GM08714 (cell line): Measurements from ENCODE around the gene NUDT9.
"Not testable (repeated sequence)": the region's sequence is repeated elsewhere in the genome, so short reads cannot be mapped to it uniquely, and the experiment has no call there.

Experiments used
- H3K4me3 ChIP-seq: fragments of 200-500 bp; sonication (Bioruptor generic); 2 replicates; pipeline ENCODE4 v1.5.1; 2014; ENCODE audit warnings: mild to moderate bottlenecking, low read length, inconsistent platforms
- ZNF274 ChIP-seq: IDR thresholded peaks from 2 replicates; pipeline ENCODE4 v1.6.1; 2012; ENCODE audit warnings: mild to moderate bottlenecking, low read depth, low read length

Gene NUDT9

DNA sequence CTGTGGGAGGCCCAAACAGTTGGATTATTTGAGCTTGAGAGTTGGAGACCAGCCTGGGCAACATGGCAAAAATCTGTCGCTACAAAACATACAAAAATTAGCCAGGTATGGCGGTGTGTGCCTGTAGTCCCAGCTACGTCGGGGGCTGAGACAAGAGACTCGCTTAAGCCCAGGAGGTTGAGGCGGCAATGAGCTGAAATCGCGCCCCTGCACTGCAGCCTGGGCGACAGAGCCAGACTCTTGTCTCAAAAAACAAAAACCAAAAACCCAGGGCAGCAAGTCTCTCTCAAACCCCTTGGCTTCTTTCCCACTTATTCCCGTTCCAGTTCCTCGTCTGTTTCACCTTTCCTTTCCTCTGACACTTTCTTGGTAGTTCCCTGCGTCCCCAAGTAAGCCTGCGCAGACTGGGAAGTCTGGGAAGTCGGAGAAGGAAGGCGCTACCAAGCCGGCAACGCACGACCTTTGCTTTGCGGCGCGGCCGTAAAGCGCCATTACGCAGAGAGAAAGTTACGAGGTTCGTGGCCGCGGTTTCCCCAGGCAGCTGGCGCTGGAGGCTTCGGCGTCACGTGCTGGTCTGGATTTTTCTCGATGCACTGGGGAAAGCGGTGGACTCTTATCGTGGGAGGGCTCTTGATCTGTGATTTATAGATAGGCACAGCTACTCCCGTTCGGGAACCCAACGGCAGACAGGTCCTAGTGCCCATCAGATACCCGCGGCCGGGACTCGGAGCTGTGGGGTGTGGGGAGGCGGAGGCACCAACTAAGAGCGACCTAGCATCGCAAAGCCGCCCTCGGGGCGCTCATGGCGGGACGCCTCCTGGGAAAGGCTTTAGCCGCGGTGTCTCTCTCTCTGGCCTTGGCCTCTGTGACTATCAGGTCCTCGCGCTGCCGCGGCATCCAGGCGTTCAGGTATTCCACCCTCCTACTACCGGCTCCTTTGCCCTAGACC is at the start of gene NUDT9:
NUDT9 (plus strand) TSS at position 470 of the 949 bp plus-strand sequence; CDS start at position 803, 333 bp downstream.
- peak within 1 kb of the TSS; percentile 87 for H3K4me3 ChIP-seq
- TF ChIP-seq ZNF274 = no peak

DNA sequence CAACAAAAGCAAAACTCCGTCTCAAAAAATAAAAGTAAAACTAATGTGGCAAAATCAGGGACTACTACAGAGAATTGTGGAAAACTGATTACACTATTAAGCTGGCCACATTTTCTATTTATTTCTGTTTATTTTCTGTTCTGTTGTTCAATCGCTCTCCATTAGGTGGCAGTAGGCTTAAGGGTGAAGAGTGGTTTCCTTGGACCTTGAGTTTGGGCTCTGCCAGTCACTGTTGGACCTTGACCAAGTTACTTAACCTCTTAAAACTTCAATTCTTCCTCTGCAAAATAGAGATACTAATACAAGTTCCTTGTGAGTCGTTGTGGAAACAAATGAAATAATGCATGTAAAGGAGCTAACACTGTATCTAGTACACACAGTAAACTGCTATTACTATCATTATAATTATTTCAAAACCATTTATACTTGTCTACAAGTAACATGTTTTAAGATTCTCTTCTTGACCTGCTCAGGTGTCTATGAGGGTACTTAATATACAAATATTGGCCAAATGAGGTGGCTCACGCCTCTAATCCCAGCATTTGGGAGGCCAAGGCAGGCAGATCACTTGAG is 46.6 kb upstream of the NUDT9 start:
- no peak overlapping the region for H3K4me3 ChIP-seq
- no peak for TF ChIP-seq ZNF274

GRCh38 chr4:87377816-87378215 is 44.6 kb upstream of the NUDT9 start:
- H3K4me3 ChIP-seq = no peak overlapping the region
- no peak for TF ChIP-seq ZNF274

DNA sequence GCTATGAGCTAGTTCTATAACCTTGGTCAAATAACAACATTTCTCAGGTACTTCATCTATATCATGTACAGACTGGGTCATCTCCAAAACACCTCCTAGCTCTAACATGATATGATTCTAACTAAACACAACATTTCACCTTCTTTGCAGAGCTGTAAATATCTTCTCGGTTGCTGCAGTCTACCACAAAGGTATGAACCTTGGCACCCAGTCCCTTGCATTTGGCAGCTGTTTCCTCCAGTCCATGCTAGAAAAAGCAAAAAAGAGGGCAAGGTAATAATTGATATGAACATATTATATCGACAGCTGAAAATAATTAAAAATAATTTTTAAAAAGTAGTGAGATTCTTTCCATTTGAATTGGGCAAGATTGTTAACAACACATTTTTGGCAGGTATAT is 40.3 kb upstream of the NUDT9 start:
- TF ChIP-seq ZNF274 = no peak
- no peak overlapping the region for H3K4me3 ChIP-seq

DNA sequence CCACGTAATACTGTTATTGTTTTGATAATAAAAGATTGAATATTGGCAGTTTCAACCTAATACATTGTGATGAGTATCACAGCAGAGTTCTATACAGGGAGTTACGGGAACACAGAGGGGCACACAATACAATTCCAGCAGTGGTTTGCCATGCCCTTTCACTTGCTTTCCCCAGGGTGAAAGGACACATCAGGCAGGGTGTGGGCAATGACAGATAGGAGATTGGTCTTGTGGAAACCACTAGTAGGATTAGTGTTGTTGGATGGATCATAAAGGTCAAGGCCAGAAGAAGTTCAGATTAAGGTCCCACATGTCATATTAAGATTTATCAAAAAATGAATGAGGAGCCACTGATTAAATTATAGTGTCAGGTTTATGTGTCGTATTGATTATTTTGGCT is 39.4 kb upstream of the NUDT9 start:
- H3K4me3 ChIP-seq = no peak overlapping the region
- TF ChIP-seq ZNF274 = no peak

- H3K4me3 ChIP-seq = not testable (repeated sequence)
Measured at GRCh38 chr4:87384466-87385132, 37.8 kb upstream of the NUDT9 start.

DNA sequence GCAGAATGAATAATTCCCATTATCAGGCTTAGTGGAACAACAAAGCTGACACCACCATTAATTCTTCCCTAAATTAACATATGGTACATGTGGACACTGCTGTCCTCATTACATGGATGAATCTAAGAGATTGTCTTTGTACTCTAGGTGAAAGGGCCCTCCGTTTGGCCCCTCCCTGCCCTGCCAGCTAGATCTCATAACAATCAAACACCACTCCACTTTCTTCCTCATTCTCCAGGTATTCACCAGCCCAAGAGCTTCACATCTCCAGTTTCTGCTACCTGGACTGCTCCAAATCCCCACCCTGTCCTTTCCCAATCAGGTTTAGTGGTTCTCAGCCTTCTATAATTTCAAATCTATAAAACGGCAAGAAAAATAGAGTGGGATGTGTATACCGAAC is 35.1 kb upstream of the NUDT9 start:
- no peak overlapping the region for H3K4me3 ChIP-seq
- TF ChIP-seq ZNF274 = no peak

DNA sequence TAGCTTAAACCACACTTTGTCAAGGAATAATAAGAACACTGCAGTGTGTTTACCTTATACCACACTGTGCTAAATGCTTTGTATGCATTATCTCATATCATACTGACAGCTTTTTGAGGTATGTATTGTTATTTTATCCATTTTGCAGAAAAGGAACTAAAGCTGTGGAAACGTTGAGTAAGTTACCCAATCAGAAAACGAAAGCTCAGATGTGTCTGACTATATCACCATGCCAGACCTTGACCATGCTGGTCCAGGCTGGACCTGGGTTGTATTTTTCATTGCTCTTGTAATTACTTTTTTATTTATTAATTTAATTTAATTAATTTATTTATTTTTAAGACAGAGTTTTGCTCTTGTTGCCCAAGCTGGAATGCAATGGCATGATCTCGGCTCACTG is 33.5 kb upstream of the NUDT9 start:
- H3K4me3 ChIP-seq = no peak overlapping the region
- no peak for TF ChIP-seq ZNF274

GRCh38 chr4:87390055-87390454 is 32.3 kb upstream of the NUDT9 start:
- peak overlapping the region; percentile 92 for H3K4me3 ChIP-seq

- TF ChIP-seq ZNF274 = no peak
- peak overlapping the region; percentile 92 for H3K4me3 ChIP-seq
Measured at GRCh38 chr4:87390551-87390890, 31.9 kb upstream of the NUDT9 start.

- no peak for TF ChIP-seq ZNF274
- H3K4me3 ChIP-seq = peak within 1 kb of the TSS; percentile 92
Measured at GRCh38 chr4:87390891-87391575, 31.3 kb upstream of the NUDT9 start, which contains the start of gene HSD17B11. HSD17B11 (minus strand) TSS chr4:87391188; CDS start chr4:87391070, 118 bp downstream.

DNA sequence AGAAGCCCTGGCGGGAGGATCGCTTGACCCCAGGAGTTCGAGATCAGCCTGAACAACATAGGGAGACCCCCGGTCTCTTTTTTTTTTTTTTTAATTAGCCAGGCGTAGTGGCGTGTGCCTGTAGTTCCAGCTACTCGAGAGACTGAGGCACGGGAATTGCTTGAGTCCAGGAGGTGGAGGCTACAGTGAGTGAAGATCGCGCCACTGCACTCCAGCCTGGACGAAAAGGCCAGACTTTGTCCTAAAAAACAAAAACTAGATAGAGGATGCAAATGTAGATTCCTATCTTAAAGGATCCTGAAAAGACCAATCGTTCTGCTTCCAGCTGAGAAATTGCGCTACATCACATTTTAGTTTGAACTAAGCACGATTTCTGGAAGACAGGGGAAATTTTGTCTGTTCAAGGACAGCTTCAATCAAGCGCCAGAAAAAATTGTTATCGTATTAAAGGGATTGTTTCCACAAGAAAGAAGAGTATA is 30.8 kb upstream of the NUDT9 start:
- no peak for TF ChIP-seq ZNF274
- H3K4me3 ChIP-seq = peak overlapping the region; percentile 92

DNA sequence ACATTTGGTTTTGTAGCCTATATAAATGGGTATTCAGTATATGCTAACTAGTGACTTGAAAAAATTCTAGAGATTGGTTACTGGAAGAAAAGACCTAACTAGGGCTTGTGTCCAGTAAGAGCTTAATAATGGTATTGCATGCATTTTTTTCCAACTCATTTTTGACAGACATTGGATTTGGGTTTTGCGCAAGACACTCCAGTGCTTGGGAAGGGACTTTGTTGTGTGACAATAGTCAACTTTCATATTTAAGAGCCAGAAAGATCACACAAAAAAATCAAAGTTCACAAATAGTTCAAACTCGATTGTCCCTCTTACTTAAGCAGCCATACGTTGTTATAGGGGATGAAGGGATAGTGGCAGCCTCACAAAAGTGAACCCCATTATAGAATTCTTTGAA is 30.2 kb upstream of the NUDT9 start:
- no peak for TF ChIP-seq ZNF274
- H3K4me3 ChIP-seq = no peak overlapping the region

DNA sequence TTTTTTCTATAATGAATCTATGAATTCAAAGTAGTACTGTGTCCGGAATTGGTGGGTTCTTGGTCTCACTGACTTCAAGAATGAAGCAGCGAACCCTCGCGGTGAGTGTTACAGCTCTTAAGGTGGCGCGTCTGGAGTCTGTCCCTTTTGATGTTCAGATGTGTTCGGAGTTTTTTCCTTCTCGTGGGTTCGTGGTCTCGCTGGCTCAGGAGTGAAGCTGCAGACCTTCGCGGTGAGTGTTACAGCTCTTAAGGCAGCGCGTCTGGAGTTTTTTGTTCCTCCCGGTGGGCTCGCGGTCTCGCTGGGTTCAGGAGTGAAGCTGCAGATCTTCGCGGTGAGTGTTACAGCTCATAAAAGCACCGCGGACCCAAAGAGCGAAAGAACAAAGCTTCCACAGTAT is 27.3 kb upstream of the NUDT9 start:
- not testable (repeated sequence) for H3K4me3 ChIP-seq

DNA sequence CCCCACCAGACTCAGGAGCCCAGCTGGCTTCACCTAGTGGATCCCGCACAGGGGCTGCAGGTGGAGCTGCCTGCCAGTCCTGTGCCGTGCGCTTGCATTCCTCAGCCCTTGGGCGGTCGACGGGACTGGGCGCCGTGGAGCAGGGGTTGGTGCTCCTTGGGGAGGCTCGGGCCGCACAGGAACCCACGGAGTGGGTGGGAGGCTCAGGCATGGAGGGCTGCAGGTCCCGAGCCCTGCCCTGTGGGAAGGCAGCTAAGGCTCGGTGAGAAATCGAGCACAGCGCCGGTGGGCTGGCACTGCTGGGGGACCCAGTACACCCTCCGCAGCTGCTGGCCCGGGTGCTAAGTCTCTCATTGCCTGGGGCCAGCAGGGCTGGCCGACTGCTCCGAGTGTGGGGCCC is 26.5 kb upstream of the NUDT9 start:
- not testable (repeated sequence) for H3K4me3 ChIP-seq
